GM12891 (cell line): Measurements from ENCODE around the gene UBE2O.

Experiments used
- POLR2A ChIP-seq: IDR thresholded peaks from 2 replicates; pipeline ENCODE4 v1.6.1; 2011; ENCODE audit warnings: low read depth, low read length, control low read depth
- TAF1 ChIP-seq: IDR thresholded peaks from 2 replicates; pipeline ENCODE4 v1.6.1; 2011; ENCODE audit warnings: low read depth, low read length, control low read depth

GRCh38 chr17:76500747-76501017 is 47.7 kb upstream of the UBE2O start:
- TF ChIP-seq POLR2A = no peak
- TF ChIP-seq TAF1 = no peak
